Suppressor macrophage (primary cell): Measurements from ENCODE around the gene SF3A2.

Experiments used
- DNase-seq, 4 experiments: peaks; one replicate each; pipeline ENCODE4 v3.0.0-alpha.2; 2020 to 2022

Gene SF3A2

DNA sequence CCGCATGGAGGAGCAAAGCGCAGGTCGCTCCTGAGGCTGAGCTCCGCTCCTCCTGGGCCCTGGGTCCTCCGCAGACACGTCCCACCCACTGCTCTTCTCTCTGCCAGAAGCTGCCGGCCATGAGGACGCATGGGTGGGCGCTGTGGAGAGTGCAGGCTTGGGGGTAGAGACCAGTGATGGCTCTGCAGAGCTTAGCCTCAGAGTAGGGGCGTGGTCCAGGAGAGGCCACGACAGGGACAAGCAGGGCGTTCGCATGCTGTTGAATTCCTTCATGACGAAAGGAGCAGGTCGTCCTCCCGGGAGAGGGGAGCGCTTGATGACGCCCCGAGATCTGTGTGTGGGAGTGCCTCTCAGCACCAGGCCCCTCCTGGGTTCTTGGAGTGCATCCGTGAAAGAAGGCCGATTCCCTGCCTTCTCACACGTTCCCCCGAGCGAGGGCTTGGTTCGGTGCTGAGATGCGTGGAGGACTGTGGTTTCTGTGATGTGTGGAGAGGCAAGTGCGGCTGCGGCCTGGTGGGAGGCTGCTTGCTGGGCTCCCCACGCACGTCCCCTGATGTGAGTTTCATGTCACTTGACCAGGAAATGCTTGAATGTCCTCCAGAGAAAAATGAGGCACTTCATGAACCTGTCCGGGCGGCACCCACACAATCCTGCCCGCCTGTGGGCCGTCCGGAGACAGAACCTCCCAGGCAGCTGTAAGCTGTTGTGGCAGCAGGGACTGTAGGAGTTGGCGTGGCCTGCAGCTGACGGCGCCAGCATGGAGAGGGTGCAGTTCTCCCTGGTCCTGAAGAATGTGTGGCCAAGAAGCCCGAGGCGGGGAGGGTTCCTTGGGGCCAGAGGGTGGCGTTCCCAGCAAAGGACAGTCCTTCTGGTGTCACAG is 4.5 kb downstream of the SF3A2 start:
- no peak for DNase-seq

DNA sequence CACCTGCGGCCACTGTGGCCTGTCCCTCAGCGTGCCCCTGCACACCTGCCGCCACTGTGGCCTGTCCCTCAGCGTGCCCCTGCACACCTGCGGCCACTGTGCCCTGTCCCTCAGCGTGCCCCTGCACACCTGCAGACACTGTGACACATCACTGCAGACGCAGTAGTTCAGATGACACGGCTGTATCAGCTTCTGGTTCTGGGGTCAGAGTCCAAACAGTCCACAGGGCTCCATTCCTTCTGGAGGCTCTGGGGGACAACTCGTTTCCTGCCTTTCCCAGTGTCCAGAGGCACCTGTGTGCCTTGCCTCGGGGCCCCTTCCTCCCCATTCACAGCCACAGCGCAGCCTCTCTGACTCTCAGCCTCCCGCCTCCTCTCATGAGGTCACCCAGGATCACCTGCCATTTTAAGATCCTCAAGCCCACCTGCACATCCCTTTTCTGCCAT is 5.5 kb downstream of the SF3A2 start:
- DNase-seq: no peak

DNA sequence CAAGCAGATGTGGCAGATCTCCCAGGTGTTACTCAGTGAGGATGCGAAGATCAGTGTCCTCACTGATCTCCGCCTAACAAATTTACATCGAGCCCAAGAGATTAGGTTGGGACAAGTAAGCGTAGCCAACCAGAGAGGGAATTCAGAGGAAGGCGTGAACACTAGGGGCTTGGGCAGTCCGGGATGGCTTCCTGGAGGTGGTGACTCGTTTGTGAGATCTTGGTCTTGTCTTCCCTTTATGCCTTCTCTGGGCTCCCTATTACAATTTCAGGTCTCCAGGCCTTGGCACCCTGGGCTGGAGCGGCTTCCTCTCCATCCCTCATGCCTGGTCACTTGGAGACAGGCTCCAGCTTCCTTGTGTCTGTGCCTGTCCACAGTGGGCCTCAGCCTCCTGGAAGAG is 6.2 kb downstream of the SF3A2 start:
- no peak for DNase-seq

DNA sequence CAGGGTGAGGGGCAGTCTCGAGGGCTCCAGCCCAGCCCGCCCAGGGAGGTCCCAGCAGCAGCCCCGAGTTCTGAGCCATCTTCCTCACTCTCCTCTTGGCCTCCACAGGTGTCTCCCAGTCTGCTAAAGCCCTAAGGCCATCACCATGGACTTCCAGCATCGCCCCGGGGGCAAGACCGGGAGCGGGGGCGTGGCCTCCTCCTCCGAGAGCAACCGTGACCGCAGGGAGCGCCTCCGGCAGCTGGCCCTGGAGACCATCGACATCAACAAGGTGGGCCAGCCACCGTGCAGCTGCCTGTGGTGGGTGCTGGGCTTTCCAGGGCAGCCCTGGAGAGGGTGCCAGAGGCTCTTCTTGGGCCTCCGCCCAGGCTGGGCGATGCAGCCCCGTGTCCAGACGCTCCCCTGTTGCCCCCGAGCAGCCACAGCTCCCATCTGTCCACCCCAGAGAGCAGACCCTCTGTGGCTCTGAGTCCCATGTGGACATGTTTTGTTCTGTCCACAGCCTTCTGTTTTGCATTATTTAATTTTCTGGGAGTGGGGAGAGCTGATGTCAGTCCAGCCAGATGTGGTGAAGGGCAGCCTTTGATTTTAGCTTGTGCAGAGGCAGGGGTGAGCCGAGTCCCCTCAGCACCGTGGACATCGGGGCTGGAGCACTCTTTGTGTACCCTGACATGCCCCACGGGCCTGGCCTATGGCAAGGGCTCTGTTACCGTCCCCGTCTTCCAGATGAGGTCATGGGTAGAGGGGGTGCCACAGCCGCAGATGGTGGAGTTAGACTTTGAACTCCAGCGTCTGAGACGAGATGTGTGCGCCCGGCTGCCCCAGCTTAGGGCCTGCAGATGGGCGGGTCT is 6.9 kb downstream of the SF3A2 start:
- DNase-seq: no peak

DNA sequence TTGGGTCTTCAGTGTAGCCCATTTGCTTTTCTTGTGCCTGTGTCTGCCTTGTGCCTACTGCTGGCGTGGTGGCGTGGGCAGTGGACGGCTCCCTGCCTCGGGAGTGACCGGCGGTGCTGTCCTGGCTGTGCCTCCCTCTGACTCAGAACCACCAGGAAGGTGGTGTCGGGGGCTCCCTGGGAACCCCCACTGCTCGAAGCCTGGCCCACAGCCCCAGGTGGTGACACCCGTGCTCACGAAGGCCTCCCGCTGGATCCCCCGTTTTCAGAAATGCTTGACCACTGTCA is 7.4 kb downstream of the SF3A2 start:
- DNase-seq: no peak

DNA sequence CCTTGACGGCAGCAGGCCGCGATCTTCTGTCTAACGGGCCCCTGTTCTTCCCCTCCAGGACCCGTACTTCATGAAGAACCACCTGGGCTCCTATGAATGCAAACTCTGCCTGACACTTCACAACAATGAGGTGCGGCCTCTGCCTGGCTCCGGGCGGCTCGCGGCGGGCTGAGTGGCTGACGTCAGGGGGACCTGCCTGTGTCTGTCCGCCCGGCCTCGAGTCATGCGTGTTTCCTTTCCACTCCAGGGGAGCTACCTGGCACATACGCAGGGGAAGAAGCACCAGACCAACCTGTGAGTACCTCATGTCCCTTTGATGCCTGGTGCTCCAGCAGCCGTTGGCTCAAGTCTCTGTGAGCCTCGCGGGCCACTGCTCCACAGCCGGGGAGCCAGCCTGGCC is 7.9 kb downstream of the SF3A2 start:
- no peak for DNase-seq

DNA sequence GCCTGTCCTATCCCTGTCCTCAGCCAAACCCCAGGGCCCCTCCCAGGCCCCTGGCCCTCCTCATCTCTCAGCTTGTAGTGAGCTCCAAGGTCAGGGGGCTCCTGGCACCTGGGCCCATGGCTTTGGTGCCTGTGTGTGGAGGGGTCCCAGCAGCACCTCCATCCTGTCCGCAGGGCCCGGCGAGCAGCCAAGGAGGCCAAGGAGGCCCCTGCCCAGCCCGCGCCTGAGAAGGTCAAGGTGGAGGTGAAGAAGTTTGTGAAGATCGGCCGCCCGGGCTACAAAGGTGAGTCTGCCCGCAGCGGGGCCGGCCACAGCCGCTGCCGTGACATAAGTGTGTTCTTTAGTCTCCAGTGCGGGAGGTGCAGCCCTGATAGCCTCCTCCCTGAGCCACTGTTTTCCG is 8.6 kb downstream of the SF3A2 start:
- no peak for DNase-seq

DNA sequence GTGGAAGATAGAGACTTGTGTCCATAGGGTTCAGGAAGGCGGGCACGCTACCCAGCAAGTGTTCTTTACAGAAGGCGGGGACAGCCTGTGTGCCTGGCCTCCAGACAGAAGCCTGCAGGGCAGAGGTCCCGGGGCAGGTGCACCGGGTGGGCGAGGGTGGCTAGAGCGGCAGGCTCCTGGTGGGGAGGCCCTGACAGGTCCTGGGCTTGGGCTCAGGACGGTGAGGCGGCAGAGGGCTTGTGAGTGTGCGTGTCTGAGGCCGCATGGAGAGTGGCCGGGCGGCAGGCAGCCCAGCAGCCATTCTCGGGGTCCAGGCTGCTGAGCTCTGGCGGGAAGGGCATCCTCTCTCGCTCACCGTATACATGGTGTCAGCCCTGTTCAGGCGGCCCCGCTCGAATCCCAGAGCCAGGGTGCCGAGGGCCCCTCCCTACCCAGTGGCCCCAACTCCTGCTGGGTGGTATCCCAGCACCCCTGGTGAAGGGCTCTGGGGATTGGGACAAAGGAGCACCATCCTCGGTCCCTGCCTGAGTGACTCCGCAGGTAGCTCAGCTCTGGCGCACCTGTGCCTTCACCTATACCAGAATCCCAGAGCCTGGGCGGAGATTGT is 9.5 kb downstream of the SF3A2 start:
- no peak for DNase-seq

DNA sequence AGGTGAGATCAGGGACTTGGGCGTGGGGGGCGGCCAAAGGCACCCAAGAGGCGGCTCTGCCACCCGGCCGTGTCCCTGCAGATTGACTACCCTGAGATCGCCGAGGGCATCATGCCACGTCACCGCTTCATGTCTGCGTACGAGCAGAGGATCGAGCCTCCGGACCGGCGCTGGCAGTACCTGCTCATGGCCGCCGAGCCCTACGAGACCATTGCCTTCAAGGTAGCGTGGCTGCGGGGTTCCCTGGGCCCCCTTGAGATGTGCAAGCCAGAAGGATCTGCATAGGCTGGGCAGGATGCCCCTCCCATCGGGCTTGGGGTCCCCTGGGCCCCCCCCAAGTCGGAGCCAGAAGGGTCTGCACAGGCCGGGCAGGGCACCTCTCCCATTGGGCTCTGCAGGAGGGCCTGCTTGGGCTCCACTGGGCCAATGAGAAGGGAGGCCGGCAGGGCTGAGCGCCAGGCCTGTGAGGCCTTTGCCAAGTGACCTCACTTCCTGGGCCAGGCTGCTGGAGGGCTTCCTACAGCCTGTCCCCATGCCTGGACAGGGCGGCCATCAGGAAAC is 10.3 kb downstream of the SF3A2 start:
- DNase-seq: no peak

DNA sequence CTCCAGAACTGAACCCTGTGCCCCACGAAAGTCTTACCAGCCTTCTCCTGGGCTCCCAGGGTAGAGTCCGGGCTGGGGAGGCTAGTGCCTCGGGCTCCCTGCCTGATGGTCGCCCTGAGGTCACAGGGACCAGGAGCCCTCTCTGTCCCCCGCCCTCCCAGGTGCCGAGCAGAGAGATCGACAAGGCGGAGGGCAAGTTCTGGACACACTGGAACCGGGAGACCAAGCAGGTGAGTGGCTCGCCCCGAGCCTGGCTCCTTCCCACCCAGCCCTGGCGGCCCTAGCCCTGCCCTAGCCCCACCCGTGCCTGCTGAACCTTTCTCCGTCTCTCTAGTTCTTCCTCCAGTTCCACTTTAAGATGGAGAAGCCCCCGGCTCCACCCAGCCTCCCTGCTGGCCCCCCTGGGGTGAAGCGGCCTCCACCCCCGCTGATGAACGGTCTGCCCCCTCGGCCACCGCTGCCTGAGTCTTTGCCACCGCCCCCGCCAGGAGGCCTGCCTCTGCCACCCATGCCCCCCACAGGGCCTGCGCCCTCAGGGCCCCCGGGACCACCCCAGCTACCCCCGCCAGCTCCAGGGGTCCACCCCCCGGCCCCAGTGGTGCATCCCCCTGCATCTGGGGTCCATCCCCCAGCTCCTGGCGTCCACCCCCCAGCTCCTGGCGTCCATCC is 10.9 kb downstream of the SF3A2 start:
- no peak for DNase-seq

DNA sequence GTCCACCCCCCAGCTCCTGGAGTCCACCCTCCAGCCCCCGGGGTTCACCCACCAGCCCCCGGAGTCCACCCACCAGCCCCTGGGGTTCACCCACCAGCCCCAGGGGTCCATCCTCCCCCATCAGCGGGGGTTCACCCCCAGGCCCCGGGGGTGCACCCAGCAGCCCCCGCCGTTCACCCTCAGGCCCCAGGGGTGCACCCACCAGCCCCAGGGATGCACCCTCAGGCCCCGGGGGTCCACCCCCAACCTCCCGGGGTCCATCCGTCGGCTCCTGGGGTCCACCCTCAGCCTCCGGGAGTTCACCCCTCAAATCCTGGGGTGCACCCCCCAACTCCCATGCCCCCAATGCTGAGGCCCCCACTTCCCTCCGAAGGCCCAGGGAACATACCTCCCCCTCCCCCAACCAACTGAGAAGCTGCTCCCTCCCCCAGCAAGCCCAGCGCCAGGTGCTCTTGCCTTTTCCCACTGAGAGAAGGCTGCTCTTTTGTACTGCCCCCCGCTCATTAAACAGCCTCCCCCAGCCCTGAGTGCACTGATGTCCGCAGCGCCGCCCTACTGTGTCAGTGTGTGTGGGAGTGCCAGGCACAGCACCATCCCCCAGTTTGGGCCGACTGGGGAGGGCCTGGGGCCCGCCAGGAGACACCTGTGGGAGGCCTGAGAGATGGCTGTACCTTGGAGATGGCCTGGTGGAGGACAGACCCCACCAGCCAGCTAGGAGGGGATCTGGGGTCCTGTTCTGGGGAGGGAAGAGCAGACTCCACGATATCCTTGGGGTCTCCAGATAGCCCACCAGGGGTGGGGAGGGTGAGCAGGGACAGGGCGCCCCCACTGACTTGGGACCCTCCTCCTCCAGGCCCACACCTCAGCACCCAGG is 11.7 kb downstream of the SF3A2 start:
- no peak for DNase-seq

DNA sequence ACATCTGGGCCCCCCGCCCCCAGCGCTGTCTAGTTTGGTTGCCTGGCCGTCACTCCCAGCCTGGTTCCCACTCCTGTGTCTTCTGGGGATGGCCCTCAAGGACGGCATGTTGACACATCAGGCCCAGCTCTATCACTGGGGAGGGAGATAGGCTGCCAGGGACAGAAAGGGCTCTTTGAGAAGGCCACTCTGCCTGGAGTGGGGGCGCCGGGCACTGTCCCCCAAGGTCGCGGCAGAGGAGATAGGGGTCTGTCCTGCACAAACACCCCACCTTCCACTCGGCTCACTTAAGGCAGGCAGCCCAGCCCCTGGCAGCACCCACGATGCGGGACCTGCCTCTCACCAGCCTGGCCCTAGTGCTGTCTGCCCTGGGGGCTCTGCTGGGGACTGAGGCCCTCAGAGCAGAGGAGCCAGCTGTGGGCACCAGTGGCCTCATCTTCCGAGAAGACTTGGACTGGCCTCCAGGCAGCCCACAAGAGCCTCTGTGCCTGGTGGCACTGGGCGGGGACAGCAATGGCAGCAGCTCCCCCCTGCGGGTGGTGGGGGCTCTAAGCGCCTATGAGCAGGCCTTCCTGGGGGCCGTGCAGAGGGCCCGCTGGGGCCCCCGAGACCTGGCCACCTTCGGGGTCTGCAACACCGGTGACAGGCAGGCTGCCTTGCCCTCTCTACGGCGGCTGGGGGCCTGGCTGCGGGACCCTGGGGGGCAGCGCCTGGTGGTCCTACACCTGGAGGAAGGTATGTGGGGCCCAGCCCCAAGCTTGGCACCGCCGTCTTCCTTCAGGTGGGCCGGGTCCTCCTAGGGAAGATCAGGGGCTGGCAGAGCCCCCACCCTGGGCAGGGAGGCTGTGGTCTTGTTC is 12.6 kb downstream of the SF3A2 start, which contains the start of gene AMH:
TSS of gene AMH (plus strand) at position 314 of the 857 bp plus-strand sequence. CDS start at position 324, 10 bp downstream.
- no peak for DNase-seq

DNA sequence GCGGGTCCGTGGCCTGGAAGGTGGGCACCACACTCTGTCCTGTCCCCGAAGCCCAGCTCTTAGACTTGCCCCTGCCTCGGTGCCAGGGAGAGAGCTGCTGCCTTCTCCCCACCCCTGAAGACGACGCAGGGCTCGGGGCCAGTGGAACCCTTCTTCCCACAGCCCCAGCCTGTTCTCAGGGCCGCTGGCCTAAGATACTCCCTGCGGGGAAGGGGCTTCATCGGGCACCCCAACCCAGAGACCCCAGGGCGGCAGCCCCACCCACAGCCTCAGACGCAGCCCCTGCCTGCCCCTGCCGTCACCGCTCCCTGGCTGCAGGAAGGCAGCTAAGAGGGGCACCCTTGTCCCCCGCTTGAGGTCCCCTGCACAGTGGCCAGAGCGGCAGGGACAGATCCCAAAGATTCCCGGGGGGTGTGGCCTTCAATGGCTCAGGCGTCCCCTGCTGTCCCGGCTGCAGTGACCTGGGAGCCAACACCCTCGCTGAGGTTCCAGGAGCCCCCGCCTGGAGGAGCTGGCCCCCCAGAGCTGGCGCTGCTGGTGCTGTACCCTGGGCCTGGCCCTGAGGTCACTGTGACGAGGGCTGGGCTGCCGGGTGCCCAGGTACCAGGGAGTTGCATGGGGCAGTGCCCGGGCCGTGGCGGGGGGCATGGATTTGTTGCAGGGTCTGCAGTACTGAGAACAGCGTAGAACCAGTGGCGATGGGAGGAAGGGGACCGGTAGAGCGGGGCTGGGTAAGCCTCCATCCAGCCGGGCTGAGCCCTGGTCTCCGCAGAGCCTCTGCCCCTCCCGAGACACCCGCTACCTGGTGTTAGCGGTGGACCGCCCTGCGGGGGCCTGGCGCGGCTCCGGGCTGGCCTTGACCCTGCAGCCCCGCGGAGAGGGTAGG is 13.5 kb downstream of the SF3A2 start:
- no peak for DNase-seq

DNA sequence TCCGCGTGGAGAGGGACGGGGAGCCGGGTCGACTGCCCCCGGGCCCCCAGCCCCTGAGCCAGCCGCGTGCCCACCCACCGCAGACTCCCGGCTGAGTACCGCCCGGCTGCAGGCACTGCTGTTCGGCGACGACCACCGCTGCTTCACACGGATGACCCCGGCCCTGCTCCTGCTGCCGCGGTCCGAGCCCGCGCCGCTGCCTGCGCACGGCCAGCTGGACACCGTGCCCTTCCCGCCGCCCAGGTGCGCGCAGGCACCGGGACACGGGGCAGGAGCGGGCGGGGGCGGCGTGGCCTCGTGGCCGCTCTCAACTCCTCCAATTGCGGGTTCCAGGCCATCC is 14.1 kb downstream of the SF3A2 start:
- DNase-seq: no peak

DNA sequence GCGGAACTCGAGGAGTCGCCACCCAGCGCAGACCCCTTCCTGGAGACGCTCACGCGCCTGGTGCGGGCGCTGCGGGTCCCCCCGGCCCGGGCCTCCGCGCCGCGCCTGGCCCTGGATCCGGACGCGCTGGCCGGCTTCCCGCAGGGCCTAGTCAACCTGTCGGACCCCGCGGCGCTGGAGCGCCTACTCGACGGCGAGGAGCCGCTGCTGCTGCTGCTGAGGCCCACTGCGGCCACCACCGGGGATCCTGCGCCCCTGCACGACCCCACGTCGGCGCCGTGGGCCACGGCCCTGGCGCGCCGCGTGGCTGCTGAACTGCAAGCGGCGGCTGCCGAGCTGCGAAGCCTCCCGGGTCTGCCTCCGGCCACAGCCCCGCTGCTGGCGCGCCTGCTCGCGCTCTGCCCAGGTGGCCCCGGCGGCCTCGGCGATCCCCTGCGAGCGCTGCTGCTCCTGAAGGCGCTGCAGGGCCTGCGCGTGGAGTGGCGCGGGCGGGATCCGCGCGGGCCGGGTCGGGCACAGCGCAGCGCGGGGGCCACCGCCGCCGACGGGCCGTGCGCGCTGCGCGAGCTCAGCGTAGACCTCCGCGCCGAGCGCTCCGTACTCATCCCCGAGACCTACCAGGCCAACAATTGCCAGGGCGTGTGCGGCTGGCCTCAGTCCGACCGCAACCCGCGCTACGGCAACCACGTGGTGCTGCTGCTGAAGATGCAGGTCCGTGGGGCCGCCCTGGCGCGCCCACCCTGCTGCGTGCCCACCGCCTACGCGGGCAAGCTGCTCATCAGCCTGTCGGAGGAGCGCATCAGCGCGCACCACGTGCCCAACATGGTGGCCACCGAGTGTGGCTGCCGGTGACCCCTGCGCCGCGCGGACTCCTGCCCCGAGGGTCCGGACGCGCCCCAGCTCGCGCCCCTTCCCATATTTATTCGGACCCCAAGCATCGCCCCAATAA is 14.8 kb downstream of the SF3A2 start:
- peak in 1 of 4 experiments; percentile 53 for DNase-seq

DNA sequence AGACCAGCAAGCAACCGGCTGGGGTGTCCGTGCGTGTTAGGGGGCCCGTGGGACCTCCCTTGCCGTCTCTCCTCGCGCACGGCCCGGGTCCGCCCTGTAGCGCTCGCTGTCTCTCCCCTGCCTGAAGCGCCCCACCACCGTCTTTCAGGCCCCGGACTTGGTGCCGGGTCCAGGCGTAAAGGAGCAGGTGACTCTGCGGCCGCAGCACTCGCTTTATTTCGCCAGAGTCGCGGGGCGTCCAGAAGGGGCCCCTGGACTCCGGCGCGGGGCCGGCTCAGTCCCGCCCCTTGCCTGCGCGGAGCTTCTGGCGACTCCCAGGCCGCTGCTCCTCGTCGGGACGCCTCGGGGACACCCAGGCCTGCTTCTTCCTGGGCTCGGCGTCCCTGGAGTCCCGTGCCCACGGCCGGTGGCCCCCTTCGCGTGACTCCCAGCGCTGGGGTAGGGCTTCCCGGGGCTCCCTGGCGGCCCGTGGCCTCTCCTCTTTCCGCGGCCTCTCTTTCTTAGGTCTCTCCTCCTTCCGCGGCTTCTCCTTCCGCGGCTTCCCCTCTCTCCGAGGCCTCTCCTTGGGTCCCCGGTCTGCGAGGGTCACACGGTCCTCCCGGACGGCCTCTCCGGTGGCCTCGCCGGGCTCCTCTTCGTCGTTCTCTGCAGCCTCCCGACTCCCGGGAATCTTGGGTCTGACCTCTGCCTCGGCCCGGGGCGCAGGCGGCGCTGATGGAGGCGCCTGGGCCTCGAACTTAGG is 15.6 kb downstream of the SF3A2 start:
- peak in 1 of 4 experiments; percentile 39 for DNase-seq

DNA sequence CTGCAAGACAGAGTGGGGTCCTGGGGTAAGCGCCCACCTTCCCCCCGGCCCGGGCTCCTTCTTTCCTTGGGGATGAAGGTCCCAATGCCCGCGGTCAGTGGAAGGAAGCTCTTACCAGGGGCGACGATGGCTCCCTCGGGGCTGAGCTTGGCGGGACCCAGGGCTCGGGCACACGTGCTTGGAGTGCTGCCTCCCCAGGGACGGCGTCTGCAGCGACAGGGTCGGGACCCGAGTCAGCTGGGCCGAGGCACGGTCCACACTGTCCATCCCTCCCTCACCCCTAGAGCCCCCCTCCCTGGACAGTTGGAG is 16.1 kb downstream of the SF3A2 start:
- DNase-seq: no peak
